SK-N-MC (cell line): ENCODE data around the gene DTWD1.

ENCODE experiments used
- EZH2 ChIP-seq: fragments of 200-600 bp; sonication (generic); IDR thresholded peaks from one replicate; pipeline ENCODE4 v1.6.1; 2017; ENCODE audit warnings: antibody characterized with exemption
- POLR2AphosphoS5 ChIP-seq: IDR thresholded peaks from 2 replicates; pipeline ENCODE4 v1.6.1; 2012; ENCODE audit warnings: mild to moderate bottlenecking, low read depth, low read length, borderline replicate concordance

GRCh38 chr15:49645941-49646340, 25.1 kb downstream of the DTWD1 start:
- no peak for TF ChIP-seq POLR2AphosphoS5
- no peak for TF ChIP-seq EZH2
